ENCODE results near the gene SPOCK3.

SPOCK3 gene

DNA sequence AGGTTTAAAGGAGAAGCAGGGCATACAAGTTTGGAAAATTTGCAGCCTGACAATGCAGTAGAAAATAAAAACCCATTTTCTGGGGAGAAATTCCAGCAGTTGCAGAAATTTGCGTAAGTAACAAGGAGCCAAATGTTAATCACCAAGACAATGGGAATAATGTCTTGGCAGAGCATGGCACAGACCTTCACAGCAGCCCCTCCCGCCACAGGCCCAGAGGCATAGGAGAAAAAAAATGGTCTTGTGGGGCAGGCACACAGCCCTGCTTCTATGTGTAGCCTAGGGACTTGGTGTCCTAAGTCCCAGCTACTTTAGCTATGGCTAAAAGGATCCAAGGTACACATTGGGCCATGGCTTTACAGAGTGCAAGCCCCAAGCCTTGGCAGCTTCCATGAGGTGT lies 65.7 kb downstream of the SPOCK3 start:
- FAIRE-seq (no peak), DNase-seq (ENCODE audit: insufficient read length) (no peak)
- no peak for TF ChIP-seq POLR2AphosphoS5 (IDR thresholded peaks at IDR 0.05; ENCODE audit: low read depth, low read length)
- no peak for TF ChIP-seq POLR2A (IDR thresholded peaks at IDR 0.05; ENCODE audit: low read depth, low read length)
- TF ChIP-seq TAF1 (IDR thresholded peaks at IDR 0.05; ENCODE audit: borderline replicate concordance, low read depth, low read length), result no peak

DNA sequence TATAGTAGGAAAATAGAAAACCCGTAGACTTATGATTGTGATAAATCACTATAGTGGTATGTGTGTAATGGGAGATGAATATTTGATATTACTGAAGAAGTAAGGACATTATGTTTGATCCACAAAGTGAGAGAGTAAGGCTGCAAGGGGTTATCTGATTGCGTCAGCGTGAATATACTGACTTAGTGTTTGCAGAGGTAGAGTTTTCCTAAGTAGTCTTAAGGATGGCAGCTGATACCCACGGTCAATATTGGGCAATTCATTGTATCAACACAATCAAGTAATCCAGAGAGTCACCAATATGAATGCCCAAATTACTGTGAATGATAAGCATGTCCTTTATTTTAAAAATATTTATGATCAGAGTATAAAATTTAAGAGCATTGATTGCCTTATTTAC lies 83.7 kb downstream of the SPOCK3 start:
- no peak for DNase-seq (ENCODE audit: insufficient read length)
- no peak for FAIRE-seq
- TF ChIP-seq TAF1 (IDR thresholded peaks at IDR 0.05; ENCODE audit: borderline replicate concordance, low read depth, low read length) (no peak), POLR2A (IDR thresholded peaks at IDR 0.05; ENCODE audit: low read depth, low read length) (no peak), POLR2AphosphoS5 (IDR thresholded peaks at IDR 0.05; ENCODE audit: low read depth, low read length) (no peak)

DNA sequence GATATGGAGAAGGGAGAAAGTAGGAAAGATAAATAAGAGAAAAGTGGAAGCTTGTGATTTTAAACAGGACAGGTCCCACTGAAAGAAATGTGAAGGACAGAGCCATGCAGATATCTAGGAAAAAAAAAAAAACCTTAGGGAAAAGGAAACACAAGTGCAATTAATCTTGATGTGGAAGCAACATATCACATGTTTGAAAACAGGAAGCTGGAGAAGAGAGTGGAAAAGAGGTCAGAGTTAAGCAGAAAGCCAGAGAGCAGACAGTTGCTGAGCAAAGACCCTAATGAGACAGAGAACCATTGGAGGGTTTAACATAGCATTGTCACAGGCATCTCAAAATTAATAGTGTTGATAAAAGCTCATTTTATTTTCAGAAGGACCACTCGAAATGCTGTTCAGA lies 89.7 kb downstream of the SPOCK3 start:
- FAIRE-seq (no peak), DNase-seq (ENCODE audit: insufficient read length) (no peak)
- TF ChIP-seq POLR2A (IDR thresholded peaks at IDR 0.05; ENCODE audit: low read depth, low read length) (no peak), POLR2AphosphoS5 (IDR thresholded peaks at IDR 0.05; ENCODE audit: low read depth, low read length) (no peak), TAF1 (IDR thresholded peaks at IDR 0.05; ENCODE audit: borderline replicate concordance, low read depth, low read length) (no peak)

DNA sequence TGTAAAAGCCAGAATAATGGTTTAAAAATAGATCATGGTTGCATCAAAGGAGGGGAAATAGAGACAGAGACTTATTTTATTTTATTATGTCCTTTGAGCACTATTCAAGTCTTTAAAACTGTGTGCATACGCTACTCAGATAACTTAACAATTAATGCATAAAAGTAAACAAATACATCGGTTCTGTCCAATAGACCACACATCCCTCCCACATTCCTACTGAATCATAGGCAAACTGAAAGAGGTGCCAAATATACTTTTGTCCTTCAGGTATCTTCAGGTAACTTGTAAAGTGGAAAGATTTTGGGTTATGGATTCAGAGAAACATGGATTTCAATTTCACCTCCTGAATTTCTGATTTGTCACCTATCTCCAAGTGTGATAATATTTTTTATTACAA lies 91.3 kb downstream of the SPOCK3 start:
- FAIRE-seq, result no peak
- no peak for TF ChIP-seq POLR2AphosphoS5 (IDR thresholded peaks at IDR 0.05; ENCODE audit: low read depth, low read length)
- no peak for TF ChIP-seq TAF1 (IDR thresholded peaks at IDR 0.05; ENCODE audit: borderline replicate concordance, low read depth, low read length)
- no peak for TF ChIP-seq POLR2A (IDR thresholded peaks at IDR 0.05; ENCODE audit: low read depth, low read length)
- DNase-seq (ENCODE audit: insufficient read length), result no peak

DNA sequence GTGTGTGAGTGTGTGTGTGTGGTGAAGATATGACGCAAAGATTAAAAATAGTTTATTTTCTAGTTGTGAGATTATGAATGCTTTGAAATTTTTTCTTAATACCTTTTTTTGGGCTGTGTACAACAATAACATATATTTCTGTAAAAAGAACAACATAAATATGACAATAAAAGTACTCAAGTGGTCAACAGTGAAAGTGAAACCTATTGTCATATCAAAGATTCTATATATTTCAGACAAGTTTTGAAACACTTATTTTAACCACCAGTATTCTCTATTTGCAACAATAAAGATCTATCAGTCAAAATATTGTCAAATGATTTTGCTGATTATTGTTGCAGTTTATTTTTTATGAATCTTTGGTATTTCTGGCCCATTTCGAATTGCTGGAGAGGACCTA lies 98.0 kb downstream of the SPOCK3 start:
- no peak for DNase-seq (ENCODE audit: insufficient read length)
- FAIRE-seq, result no peak
- no peak for TF ChIP-seq POLR2AphosphoS5 (IDR thresholded peaks at IDR 0.05; ENCODE audit: low read depth, low read length)
- TF ChIP-seq POLR2A (IDR thresholded peaks at IDR 0.05; ENCODE audit: low read depth, low read length), result no peak
- no peak for TF ChIP-seq TAF1 (IDR thresholded peaks at IDR 0.05; ENCODE audit: borderline replicate concordance, low read depth, low read length)

DNA sequence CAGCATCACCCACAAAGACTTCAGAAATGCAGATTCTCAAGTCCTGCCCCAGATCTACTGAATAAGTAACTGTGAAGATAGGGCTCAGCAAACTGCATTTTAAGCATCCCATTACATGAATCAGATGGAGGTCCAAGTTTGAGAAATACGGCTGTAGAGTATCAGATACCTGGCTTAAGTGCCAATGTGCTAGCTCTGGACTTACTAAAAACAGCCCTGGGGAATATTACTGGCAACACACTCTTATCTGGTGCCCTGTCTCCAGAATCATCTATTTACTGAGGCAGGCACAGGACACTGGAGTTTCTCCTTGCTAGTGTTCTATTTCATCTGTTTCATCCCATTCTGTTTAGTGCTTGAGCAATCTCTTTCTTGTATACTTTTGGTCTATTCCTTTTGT lies 105.1 kb downstream of the SPOCK3 start:
- DNase-seq (ENCODE audit: insufficient read length), result no peak
- TF ChIP-seq POLR2AphosphoS5 (IDR thresholded peaks at IDR 0.05; ENCODE audit: low read depth, low read length) (no peak), POLR2A (IDR thresholded peaks at IDR 0.05; ENCODE audit: low read depth, low read length) (no peak), TAF1 (IDR thresholded peaks at IDR 0.05; ENCODE audit: borderline replicate concordance, low read depth, low read length) (no peak)
- no peak for FAIRE-seq

DNA sequence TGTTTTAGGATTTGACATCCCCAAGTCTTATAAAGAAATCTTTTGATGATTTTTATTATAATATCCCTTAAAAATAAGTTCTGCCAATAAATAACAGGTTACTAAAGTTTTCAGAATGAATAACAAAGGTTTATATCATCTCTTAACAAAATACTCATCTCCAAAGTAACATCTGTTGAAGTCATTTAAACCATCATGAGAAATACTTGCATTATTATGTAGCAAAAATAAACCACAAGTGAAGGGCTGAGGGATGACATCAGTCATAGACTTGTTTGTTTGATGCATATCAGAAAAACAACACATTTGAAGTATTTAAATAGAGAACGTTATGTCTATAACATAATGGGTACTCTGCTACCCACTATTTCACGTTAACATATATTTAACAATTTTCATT lies 114.9 kb downstream of the SPOCK3 start:
- FAIRE-seq (no peak), DNase-seq (ENCODE audit: insufficient read length) (no peak)
- TF ChIP-seq POLR2A (IDR thresholded peaks at IDR 0.05; ENCODE audit: low read depth, low read length) (no peak), TAF1 (IDR thresholded peaks at IDR 0.05; ENCODE audit: borderline replicate concordance, low read depth, low read length) (no peak), POLR2AphosphoS5 (IDR thresholded peaks at IDR 0.05; ENCODE audit: low read depth, low read length) (no peak)

DNA sequence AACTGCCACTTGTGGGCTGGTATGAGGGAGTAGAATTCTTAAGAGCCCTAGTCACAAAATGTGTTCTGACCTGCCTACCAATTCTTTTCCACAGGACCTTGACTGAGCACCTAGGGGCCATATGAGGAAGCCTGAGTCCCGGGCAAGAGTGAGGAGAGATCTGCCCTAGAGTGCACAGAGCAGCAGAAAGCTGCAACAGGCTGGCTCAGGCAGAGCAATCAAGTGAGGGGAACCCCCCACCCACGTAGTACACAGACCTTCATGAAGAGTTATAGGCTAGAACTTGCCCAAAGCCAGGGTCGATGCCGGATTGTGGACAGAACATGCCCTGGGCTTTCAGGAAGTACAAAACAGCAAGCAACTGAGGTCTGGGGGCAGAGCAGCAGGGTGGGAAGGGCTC lies 117.0 kb downstream of the SPOCK3 start:
- DNase-seq (ENCODE audit: insufficient read length), result no peak
- no peak for TF ChIP-seq POLR2AphosphoS5 (IDR thresholded peaks at IDR 0.05; ENCODE audit: low read depth, low read length)
- no peak for TF ChIP-seq TAF1 (IDR thresholded peaks at IDR 0.05; ENCODE audit: borderline replicate concordance, low read depth, low read length)
- TF ChIP-seq POLR2A (IDR thresholded peaks at IDR 0.05; ENCODE audit: low read depth, low read length), result no peak
- no peak for FAIRE-seq

DNA sequence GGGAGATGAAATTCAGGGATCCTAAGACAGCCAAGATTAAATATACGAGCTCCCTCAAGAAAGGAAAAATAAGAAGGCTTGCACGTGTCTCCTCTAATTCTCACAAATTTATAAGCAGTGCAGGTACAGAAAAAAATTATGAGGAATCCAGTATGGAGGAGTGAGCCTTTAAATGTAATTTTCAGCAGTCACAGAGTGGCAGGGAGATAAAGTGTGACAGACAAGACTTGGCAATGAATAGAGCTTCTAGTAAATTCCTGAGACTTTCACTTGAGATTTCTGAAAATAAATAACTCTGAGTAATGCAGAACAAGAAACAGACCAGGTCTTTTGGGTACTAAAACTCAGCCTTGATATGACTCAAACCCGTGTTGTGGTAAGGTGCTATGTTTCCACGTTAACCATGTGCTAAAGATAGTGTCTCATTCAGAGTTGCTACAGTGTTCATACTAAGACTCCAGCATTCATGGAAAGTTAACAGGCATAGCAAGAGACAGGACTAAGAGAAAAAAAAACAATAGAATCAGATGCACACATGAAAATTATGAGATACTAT lies 119.8 kb downstream of the SPOCK3 start:
- DNase-seq (ENCODE audit: insufficient read length), result no peak
- no peak for FAIRE-seq
- no peak for TF ChIP-seq TAF1 (IDR thresholded peaks at IDR 0.05; ENCODE audit: borderline replicate concordance, low read depth, low read length)

DNA sequence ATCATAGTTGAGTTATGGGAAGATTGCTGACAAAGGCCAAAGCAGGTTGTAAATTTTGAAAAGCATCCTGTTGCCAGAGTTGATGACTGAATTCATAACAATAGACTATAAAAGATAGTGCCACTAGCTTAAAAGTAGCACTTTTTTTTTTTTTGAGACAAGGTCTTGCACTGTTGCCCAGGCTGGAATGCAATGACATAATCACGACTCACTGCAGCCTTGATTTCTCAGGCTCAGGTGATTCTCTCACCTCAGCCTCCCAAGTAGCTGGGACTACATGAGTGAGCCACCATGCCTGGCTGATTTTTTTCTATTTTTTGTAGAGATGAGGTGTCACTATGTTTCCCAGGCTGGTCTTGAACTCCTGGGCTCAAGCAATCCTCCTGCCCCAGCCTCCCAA lies 122.7 kb downstream of the SPOCK3 start:
- DNase-seq (ENCODE audit: insufficient read length), result no peak
- TF ChIP-seq TAF1 (IDR thresholded peaks at IDR 0.05; ENCODE audit: borderline replicate concordance, low read depth, low read length) (no peak), POLR2AphosphoS5 (IDR thresholded peaks at IDR 0.05; ENCODE audit: low read depth, low read length) (no peak), POLR2A (IDR thresholded peaks at IDR 0.05; ENCODE audit: low read depth, low read length) (no peak)
- no peak for FAIRE-seq

DNA sequence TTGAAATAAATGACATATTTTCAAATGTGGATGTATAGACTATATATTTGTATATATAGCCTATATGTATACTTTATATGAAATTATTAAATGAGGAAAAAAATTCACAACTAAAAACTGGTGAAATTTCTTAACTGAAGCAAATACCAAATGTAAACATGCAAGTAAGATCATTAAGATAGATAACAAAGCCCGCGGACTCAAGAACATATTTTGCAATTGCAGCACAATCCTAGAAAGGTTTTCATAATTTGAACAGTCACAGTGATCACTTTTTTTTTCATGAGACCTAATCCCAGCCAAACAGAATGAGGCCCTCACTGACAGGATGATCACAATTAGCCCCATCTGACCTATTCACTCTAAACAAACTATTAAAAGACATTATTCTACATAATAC lies 123.2 kb downstream of the SPOCK3 start:
- TF ChIP-seq TAF1 (IDR thresholded peaks at IDR 0.05; ENCODE audit: borderline replicate concordance, low read depth, low read length) (no peak), POLR2A (IDR thresholded peaks at IDR 0.05; ENCODE audit: low read depth, low read length) (no peak), POLR2AphosphoS5 (IDR thresholded peaks at IDR 0.05; ENCODE audit: low read depth, low read length) (no peak)
- no peak for FAIRE-seq
- DNase-seq (ENCODE audit: insufficient read length), result no peak

DNA sequence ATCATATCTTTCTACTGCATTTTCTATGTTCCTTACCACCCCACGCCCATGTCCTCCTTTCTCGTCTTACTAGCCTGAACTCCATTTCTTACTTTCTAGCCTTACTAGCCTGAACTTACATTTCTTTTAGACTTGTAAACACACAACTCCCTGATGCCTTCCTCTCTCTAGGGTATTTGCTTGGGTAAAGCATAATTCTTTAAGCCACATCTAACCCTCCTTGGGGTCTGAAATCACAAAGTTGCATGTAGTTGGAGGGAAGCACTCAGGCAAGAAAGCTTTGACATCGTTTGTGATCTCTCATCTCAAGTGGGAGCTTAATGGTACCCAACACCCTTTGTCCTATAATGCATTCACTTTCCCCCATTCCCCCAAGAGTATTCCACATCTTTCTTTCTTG lies 124.4 kb downstream of the SPOCK3 start:
- DNase-seq (ENCODE audit: insufficient read length), result no peak
- FAIRE-seq, result no peak
- TF ChIP-seq POLR2A (IDR thresholded peaks at IDR 0.05; ENCODE audit: low read depth, low read length) (no peak), POLR2AphosphoS5 (IDR thresholded peaks at IDR 0.05; ENCODE audit: low read depth, low read length) (no peak), TAF1 (IDR thresholded peaks at IDR 0.05; ENCODE audit: borderline replicate concordance, low read depth, low read length) (no peak)

DNA sequence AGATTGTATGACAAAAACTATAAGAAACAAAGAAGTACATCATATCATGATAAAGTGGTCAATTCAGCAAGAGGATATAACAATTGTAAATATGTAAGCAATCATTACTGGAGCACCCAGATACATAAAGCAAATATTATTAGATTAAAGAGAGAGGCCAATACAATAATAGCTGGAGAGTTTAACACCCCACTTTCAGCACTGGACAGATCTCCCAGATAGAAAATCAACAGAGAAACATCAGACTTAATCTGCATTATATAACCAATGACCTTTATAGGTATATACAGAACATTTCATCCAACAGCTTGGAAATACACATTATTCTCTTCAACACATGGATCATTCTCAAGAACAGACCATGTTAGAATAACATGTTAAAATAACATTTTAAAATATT lies 128.4 kb downstream of the SPOCK3 start:
- DNase-seq (ENCODE audit: insufficient read length) (no peak), FAIRE-seq (no peak)
- TF ChIP-seq TAF1 (IDR thresholded peaks at IDR 0.05; ENCODE audit: borderline replicate concordance, low read depth, low read length), result no peak
- TF ChIP-seq POLR2AphosphoS5 (IDR thresholded peaks at IDR 0.05; ENCODE audit: low read depth, low read length), result no peak
- TF ChIP-seq POLR2A (IDR thresholded peaks at IDR 0.05; ENCODE audit: low read depth, low read length), result no peak
